Measurements from ENCODE around the gene BCAT1.

The BCAT1 gene

DNA sequence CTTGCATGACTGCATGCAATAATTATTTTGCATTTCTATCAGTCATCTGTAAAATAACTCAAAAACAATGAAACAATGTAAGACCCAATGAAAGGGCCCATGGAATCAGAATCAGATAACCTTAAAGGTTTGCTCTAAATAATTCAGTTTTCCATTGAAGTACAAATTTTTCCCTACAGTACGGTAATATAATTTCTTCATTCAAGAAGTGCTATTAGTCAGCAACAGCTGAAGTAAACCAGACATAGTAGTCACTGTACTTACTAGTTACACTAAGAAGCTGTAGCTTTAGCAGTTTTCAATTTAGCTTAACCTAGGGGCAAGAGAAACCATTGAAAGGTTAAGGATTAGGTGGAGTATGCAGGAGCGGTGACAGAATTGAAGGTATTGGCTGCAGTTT lies 43.5 kb downstream of the BCAT1 start:
- peaks cover 11% of the 10 kb centered on the region for H3K27me3 ChIP-seq (ENCODE audit: control insufficient read depth, insufficient read depth, low read length)
- peaks cover 27% of the 10 kb centered on the region for H3K4me1 ChIP-seq (ENCODE audit: control insufficient read depth, low read depth, low read length)
- no peak overlapping the region for H3K27ac ChIP-seq (ENCODE audit: low read length)
- H3K9ac ChIP-seq (ENCODE audit: low read length): no peak overlapping the region
- no peak overlapping the region for H3K4me3 ChIP-seq (ENCODE audit: low read length)
- no peaks in the 10 kb centered on the region for H3K36me3 ChIP-seq (ENCODE audit: control insufficient read depth, low read depth, low read length)
- no peaks in the 10 kb centered on the region for H3K9me3 ChIP-seq (ENCODE audit: control insufficient read depth, low read depth, low read length)

DNA sequence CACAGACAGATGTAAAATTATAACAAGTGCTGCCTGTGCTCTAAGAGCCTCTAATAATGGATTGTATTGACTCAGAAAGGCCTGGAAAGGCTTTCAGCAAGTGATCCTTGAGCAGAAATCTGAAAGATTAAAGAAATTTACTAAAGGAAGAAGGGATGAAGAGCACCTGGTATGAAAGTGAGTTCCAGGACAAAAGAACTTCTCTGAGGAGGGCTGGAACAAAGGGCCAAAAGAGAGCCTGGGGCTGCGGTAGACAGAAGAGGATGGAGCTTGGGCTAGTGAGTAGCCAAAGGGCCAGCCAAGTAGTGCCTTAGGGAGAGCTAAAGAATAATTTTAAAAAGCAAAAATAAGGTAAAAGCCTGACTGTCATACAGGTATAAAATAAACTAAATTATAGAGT lies 44.0 kb downstream of the BCAT1 start:
- H3K9ac ChIP-seq (ENCODE audit: low read length): no peak overlapping the region
- H3K27ac ChIP-seq (ENCODE audit: low read length): no peak overlapping the region
- peaks cover 11% of the 10 kb centered on the region for H3K27me3 ChIP-seq (ENCODE audit: control insufficient read depth, insufficient read depth, low read length)
- no peak overlapping the region for H3K4me3 ChIP-seq (ENCODE audit: low read length)
- H3K9me3 ChIP-seq (ENCODE audit: control insufficient read depth, low read depth, low read length): no peaks in the 10 kb centered on the region
- H3K36me3 ChIP-seq (ENCODE audit: control insufficient read depth, low read depth, low read length): no peaks in the 10 kb centered on the region
- peaks cover 27% of the 10 kb centered on the region for H3K4me1 ChIP-seq (ENCODE audit: control insufficient read depth, low read depth, low read length)

DNA sequence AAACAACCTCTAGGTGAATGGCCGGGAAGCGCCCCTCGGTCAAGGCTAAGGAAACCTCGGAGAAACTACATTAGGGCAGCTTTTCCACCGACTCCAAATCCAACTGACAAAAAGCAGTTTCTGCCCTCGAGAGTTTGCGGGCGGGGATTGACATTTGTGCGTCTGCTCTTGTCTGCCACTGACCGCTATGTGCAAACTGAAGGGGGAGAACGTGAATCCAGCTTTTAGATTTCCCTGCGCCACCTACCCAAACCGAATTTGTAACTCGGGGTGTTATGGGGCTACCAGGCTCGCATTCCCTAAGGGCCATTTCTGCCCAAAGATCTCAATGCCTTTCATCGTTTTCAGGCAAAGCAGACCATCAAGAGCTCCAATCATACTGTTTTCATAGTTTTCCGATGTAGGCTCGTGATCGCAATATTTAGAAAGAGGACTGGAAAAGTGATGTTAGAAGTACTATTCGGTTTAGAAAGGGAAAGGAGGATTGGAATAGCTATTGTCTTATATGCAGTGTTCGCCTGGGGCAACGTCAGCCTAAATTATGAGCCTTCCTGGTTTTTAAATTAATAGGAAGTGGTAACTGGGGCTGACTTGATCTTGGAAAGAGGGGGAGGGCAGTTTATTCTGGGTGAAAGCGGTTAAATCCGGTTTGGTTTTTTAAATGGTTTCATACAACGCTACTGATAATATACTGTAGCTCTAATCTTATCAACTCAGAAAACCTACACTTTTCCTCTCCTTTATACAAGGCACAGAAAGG lies 45.4 kb downstream of the BCAT1 start:
- H3K4me1 ChIP-seq (ENCODE audit: control insufficient read depth, low read depth, low read length): peaks cover 27% of the 10 kb centered on the region
- H3K9me3 ChIP-seq (ENCODE audit: control insufficient read depth, low read depth, low read length): no peaks in the 10 kb centered on the region
- no peak overlapping the region for H3K27ac ChIP-seq (ENCODE audit: low read length)
- peak overlapping the region; percentile 80 for H3K4me3 ChIP-seq (ENCODE audit: low read length)
- peak overlapping the region; percentile 76 for H3K9ac ChIP-seq (ENCODE audit: low read length)
- peaks cover 7% of the 10 kb centered on the region for H3K36me3 ChIP-seq (ENCODE audit: control insufficient read depth, low read depth, low read length)
- H3K27me3 ChIP-seq (ENCODE audit: control insufficient read depth, insufficient read depth, low read length): peaks cover 11% of the 10 kb centered on the region

DNA sequence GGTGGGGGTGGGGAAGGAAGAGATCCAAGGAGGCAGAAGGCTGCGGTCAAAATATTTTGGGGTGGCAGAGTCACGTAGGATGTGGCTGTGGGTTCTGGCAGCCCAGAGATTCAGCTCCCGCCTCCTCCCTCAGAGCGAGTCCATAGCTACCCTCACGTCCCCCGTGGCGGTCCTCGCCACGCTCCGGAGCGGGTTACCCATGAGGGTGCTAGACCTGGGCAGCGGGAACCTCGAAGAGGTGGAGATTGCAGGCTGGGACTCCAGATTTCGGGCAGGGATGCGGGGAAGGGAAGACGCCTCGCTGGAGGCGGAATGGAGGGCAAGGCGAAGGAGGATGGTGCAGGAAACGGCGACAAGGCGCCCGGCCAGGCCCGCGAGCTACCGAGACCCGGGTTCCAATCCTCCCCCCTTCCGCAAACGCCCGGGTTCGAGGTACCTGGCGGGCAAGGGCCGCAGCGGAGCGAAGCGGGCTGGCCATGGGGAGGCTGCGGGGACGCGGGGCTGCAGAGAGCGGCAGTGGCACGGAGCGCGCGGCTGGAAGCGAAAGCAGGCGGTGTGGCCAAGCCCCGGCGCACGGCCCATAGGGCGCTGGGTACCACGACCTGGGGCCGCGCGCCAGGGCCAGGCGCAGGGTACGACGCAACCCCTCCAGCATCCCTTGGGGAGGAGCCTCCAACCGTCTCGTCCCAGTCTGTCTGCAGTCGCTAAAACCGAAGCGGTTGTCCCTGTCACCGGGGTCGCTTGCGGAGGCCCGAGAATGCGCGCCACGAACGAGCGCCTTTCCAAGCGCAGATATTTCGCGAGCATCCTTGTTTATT lies 46.2 kb downstream of the BCAT1 start:
- Histone ChIP-seq H3K9me3 (ENCODE audit: control insufficient read depth, low read depth, low read length) (no peaks in the 10 kb centered on the region), H3K4me3 (ENCODE audit: low read length) (peak overlapping the region; percentile 80), H3K27me3 (ENCODE audit: control insufficient read depth, insufficient read depth, low read length) (peaks cover 11% of the 10 kb centered on the region), H3K4me1 (ENCODE audit: control insufficient read depth, low read depth, low read length) (peaks cover 27% of the 10 kb centered on the region), H3K27ac (ENCODE audit: low read length) (no peak overlapping the region), H3K36me3 (ENCODE audit: control insufficient read depth, low read depth, low read length) (peaks cover 7% of the 10 kb centered on the region), H3K9ac (ENCODE audit: low read length) (peak overlapping the region; percentile 76)

DNA sequence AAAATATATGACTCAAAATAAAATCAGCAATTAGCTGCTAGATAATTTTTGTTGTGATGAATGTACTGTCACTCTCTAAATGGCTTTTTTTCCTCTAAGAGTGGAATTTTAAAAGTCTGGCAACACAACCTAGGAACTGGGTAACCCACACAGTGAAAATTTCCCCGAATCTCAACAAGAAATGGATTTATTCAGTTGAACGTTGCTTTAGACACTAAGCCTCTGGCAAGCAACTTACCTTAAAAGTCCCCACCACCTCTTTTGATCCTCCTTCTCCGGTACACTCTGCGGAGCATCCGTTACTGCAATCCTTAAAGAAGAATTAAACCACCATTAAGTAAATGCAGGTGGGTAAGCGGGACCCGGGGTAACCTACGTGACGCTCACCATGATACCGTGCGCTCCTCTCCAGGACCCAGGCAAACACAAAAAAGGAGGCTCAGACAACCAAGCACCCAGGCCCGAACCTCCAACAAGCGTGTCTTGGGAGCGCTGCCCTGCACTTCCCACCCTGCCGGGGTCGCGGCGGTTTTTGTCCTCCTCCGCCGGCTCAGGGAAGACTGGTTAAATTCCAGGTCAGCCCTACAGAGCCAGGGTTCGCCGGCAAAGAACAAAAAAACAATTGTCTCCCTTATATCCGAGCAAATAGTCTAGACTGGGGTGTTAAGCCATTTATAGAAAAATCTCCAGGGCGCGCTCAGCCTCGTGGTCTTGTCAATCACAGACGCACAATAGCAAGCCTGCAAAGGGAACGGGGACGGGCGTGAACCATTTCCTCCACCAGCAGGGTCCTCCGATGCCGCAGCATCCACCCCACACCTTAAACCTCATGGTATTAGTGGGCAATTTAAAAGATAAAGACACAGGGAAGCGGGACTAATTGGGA lies 47.1 kb downstream of the BCAT1 start:
- peaks cover 27% of the 10 kb centered on the region for H3K4me1 ChIP-seq (ENCODE audit: control insufficient read depth, low read depth, low read length)
- peak overlapping the region; percentile 80 for H3K4me3 ChIP-seq (ENCODE audit: low read length)
- no peaks in the 10 kb centered on the region for H3K9me3 ChIP-seq (ENCODE audit: control insufficient read depth, low read depth, low read length)
- no peak overlapping the region for H3K27ac ChIP-seq (ENCODE audit: low read length)
- H3K36me3 ChIP-seq (ENCODE audit: control insufficient read depth, low read depth, low read length): peaks cover 10% of the 10 kb centered on the region
- peak overlapping the region; percentile 76 for H3K9ac ChIP-seq (ENCODE audit: low read length)
- peaks cover 11% of the 10 kb centered on the region for H3K27me3 ChIP-seq (ENCODE audit: control insufficient read depth, insufficient read depth, low read length)

DNA sequence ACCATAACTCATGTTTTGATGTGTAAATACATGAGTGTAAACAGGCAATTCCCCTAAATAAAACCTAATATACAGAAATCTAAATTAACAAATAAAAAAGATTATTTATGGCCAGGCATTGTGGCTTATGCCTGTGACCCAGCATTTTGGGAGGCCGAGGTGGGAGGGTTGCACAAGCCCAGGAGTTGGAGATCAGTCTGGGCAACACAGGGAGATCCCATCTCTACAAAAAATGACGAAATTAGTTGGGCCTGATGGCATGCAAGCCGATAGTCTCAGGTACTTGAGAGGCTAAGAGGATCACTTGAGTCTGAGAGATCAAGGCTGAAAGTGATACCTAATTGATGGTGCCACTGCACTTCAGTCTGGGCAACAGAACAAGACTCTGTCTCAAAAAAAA lies 48.7 kb downstream of the BCAT1 start:
- H3K9me3 ChIP-seq (ENCODE audit: control insufficient read depth, low read depth, low read length): no peaks in the 10 kb centered on the region
- H3K4me1 ChIP-seq (ENCODE audit: control insufficient read depth, low read depth, low read length): peaks cover 19% of the 10 kb centered on the region
- peaks cover 10% of the 10 kb centered on the region for H3K36me3 ChIP-seq (ENCODE audit: control insufficient read depth, low read depth, low read length)
- peaks cover 11% of the 10 kb centered on the region for H3K27me3 ChIP-seq (ENCODE audit: control insufficient read depth, insufficient read depth, low read length)
- H3K4me3 ChIP-seq (ENCODE audit: low read length): no peak overlapping the region
- H3K27ac ChIP-seq (ENCODE audit: low read length): no peak overlapping the region
- no peak overlapping the region for H3K9ac ChIP-seq (ENCODE audit: low read length)

DNA sequence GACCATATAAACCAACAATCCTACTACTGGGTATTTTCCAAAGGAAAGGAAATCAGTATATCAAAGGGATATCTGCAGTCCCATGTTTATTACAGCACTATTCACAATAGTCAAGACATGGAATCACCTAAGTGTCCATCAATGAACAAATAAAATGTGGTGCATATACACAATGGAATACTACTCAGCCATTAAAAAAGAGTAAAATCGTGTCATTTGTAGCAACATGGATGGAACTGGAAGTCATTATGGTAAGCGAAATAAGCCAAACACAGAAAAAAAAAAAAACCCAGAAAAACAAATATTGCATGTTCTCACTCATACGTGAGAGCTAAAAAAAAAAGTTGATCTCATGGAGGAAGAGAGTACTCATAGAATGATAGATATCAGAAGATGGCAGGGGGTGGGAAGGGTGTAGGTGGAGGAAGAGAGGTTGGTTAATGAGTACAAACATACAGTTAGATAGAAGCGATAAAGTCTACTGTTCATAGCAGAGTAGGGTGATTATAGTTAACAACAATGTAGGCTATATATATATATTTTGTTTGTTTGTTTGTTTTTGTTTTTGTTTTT lies 49.3 kb downstream of the BCAT1 start:
- H3K4me3 ChIP-seq (ENCODE audit: low read length): no peak overlapping the region

DNA sequence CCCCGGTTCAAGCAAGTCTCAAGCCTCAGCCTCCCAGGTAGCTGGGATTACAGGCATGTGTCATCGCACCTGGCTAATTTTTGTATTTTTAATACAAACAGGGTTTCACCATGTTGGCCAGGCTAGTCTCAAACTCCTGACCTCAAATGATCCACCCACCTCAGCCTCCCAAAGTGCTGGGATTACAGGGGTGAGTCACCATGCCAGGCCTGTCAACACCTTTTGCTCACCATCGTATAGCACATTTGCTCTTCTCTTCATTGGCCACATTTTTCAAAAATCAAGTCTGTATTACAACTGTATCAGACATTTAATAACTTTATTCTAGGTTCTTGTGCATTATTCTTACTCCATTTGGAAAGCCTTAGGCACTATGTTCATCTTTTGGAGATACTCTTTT lies 50.3 kb downstream of the BCAT1 start:
- Histone ChIP-seq H3K9ac (ENCODE audit: low read length) (no peak overlapping the region), H3K4me1 (ENCODE audit: control insufficient read depth, low read depth, low read length) (peaks cover 14% of the 10 kb centered on the region), H3K4me3 (ENCODE audit: low read length) (no peak overlapping the region), H3K9me3 (ENCODE audit: control insufficient read depth, low read depth, low read length) (no peaks in the 10 kb centered on the region), H3K27me3 (ENCODE audit: control insufficient read depth, insufficient read depth, low read length) (peaks cover 5% of the 10 kb centered on the region), H3K27ac (ENCODE audit: low read length) (no peak overlapping the region), H3K36me3 (ENCODE audit: control insufficient read depth, low read depth, low read length) (peaks cover 17% of the 10 kb centered on the region)

More for the DNA sequence above, 49.3 kb downstream of the BCAT1 start:
- Histone ChIP-seq H3K9me3 (ENCODE audit: control insufficient read depth, low read depth, low read length) (no peaks in the 10 kb centered on the region), H3K9ac (ENCODE audit: low read length) (no peak overlapping the region), H3K27ac (ENCODE audit: low read length) (no peak overlapping the region), H3K36me3 (ENCODE audit: control insufficient read depth, low read depth, low read length) (peaks cover 10% of the 10 kb centered on the region), H3K27me3 (ENCODE audit: control insufficient read depth, insufficient read depth, low read length) (peaks cover 11% of the 10 kb centered on the region), H3K4me1 (ENCODE audit: control insufficient read depth, low read depth, low read length) (peaks cover 18% of the 10 kb centered on the region)

DNA sequence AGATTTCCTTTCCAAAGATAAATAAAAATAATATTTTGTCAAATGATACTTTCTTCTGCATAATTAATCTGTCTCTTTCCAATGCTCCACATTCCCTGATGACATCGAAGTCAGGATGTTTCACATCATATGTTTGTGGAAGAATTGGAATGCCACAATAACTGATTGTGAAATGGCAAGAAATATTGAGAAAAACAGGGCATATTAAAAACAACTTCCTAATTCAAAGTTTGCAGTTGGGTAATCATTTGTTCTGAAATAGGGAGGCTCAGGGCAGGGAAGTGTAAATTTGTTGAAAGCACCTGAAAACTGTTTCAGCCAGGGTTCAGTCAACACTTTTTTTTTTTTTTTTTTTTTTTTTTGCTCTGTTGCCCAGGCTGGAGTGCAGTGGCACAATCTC lies 50.7 kb downstream of the BCAT1 start:
- peaks cover 19% of the 10 kb centered on the region for H3K36me3 ChIP-seq (ENCODE audit: control insufficient read depth, low read depth, low read length)

DNA sequence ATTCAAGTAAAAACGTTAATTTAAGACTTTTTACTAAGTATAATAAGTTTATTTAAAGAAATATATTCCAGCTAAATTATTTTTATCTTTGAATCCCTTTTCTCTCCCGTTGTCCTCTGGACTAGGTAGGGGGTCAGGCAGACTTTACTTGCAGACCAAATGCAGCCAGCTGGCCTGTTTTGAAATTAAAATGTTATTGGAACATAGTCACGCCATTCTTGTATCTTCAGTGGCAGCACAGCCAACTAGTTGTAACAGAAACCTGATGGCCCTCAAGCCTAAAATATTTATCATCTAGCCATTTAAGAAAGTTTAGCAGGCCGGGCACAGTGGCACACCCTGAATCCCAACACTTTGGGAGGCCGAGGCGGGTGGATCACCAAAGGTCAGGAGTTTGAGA lies 52.7 kb downstream of the BCAT1 start:
- Histone ChIP-seq H3K4me1 (ENCODE audit: control insufficient read depth, low read depth, low read length) (peaks cover 3% of the 10 kb centered on the region), H3K36me3 (ENCODE audit: control insufficient read depth, low read depth, low read length) (peaks cover 27% of the 10 kb centered on the region), H3K27me3 (ENCODE audit: control insufficient read depth, insufficient read depth, low read length) (no peaks in the 10 kb centered on the region), H3K4me3 (ENCODE audit: low read length) (no peak overlapping the region), H3K27ac (ENCODE audit: low read length) (no peak overlapping the region), H3K9ac (ENCODE audit: low read length) (no peak overlapping the region), H3K9me3 (ENCODE audit: control insufficient read depth, low read depth, low read length) (no peaks in the 10 kb centered on the region)

More for the DNA sequence above, 50.7 kb downstream of the BCAT1 start:
- Histone ChIP-seq H3K27me3 (ENCODE audit: control insufficient read depth, insufficient read depth, low read length) (peaks cover 1% of the 10 kb centered on the region), H3K9me3 (ENCODE audit: control insufficient read depth, low read depth, low read length) (no peaks in the 10 kb centered on the region), H3K4me1 (ENCODE audit: control insufficient read depth, low read depth, low read length) (peaks cover 10% of the 10 kb centered on the region), H3K4me3 (ENCODE audit: low read length) (no peak overlapping the region), H3K9ac (ENCODE audit: low read length) (no peak overlapping the region), H3K27ac (ENCODE audit: low read length) (no peak overlapping the region)

DNA sequence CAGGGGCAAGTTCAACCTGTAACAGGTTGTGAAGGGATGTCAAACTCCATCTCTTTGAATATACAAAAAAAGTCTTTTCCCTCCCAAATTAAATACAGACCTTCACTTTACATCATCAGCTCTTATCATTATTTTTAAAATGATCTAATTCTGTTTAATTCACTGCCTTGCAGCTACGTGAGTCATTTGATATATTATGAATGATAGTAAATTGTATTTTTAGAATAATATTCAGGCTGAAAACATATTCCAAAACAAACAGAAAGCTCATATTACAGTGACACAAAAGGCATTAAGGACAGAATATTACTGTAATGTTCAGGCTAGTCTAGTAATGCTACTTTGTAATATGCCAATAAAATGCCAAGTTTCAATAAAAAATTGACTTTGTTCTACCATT lies 53.3 kb downstream of the BCAT1 start:
- no peaks in the 10 kb centered on the region for H3K27me3 ChIP-seq (ENCODE audit: control insufficient read depth, insufficient read depth, low read length)
- H3K36me3 ChIP-seq (ENCODE audit: control insufficient read depth, low read depth, low read length): peaks cover 27% of the 10 kb centered on the region
- H3K9ac ChIP-seq (ENCODE audit: low read length): no peak overlapping the region
- no peaks in the 10 kb centered on the region for H3K4me1 ChIP-seq (ENCODE audit: control insufficient read depth, low read depth, low read length)
- H3K9me3 ChIP-seq (ENCODE audit: control insufficient read depth, low read depth, low read length): no peaks in the 10 kb centered on the region
- H3K27ac ChIP-seq (ENCODE audit: low read length): no peak overlapping the region
- H3K4me3 ChIP-seq (ENCODE audit: low read length): no peak overlapping the region
